Neural cell (in vitro differentiated cells): ENCODE results near the gene DSEL.

Experiments
- CTCF ChIP-seq: fragments of 450-650 bp; IDR thresholded peaks from 2 replicates; pipeline ENCODE4 v1.5.1; 2014; ENCODE audit warnings: antibody characterized with exemption, mild to moderate bottlenecking, moderate library complexity; ENCODE audit not compliant: poor library complexity, severe bottlenecking
- EP300 ChIP-seq: fragments of 450-650 bp; conservative IDR thresholded peaks from 2 replicates; pipeline ENCODE4 v1.6.1; 2014; ENCODE audit warnings: antibody characterized with exemption, mild to moderate bottlenecking, moderate library complexity; ENCODE audit not compliant: poor library complexity, severe bottlenecking
- EZH2 ChIP-seq: fragments of 200-600, 300-800 bp; shearing (Covaris generic), sonication (generic); IDR thresholded peaks from 2 replicates; pipeline ENCODE4 v1.6.1; 2014; ENCODE audit warnings: antibody characterized with exemption, low read length, borderline replicate concordance, mild to moderate bottlenecking; ENCODE audit not compliant: insufficient read depth, poor library complexity, severe bottlenecking
- MXI1 ChIP-seq: fragments of 450-650 bp; conservative IDR thresholded peaks from 2 replicates; pipeline ENCODE4 v1.6.1; 2014; ENCODE audit warnings: antibody characterized with exemption, mild to moderate bottlenecking; ENCODE audit not compliant: poor library complexity, severe bottlenecking
- POLR2AphosphoS5 ChIP-seq: IDR thresholded peaks from 2 replicates; pipeline ENCODE4 v1.6.1; 2012
- RAD21 ChIP-seq: fragments of 450-650 bp; conservative IDR thresholded peaks from 2 replicates; pipeline ENCODE4 v1.6.1; 2014; ENCODE audit warnings: antibody characterized with exemption, mild to moderate bottlenecking, moderate library complexity
- REST ChIP-seq: IDR thresholded peaks from 2 replicates; pipeline ENCODE4 v1.6.1; 2012; ENCODE audit warnings: borderline replicate concordance
- SMC3 ChIP-seq: fragments of 450-650 bp; conservative IDR thresholded peaks from 2 replicates; pipeline ENCODE4 v1.6.1; 2014; ENCODE audit warnings: antibody characterized with exemption, mild to moderate bottlenecking, moderate library complexity; ENCODE audit not compliant: poor library complexity
- TAF1 ChIP-seq: IDR thresholded peaks from 2 replicates; pipeline ENCODE4 v1.6.1; 2012; ENCODE audit warnings: low read depth

DNA sequence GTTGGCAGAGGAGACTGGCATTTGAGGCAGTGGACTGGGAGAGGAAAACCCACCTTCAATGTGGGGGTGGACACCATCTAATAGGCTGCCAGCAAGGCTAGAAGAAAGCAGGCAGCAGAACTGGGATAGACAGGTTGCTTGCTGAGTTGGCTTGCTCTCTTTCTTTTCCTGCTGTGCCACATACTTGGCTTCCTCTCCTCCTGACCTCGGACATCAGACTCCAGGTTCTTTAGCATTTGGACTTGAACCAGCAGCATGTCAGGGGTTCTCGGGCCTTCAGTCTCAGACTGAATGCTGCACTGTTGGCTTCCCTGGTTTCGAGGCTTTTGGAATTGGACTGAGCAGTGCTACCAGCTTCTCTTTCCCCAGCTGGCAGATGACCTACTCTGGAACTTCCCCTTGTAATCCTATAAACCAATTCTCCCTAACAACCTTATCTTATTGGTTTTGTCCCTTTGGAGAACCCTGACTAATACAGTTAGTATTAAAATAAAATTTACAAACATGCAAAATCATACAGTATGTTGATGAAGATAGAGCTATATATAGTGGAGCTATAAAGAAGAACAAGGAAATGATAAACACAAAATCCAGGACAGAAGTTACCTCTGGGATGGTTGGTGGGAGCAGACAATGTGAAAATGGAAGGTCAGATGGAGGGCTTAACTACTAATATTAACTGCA lies 15.9 kb downstream of the DSEL start:
- TF ChIP-seq EZH2 (no peak), CTCF (no peak), TAF1 (no peak), SMC3 (no peak), EP300 (no peak), POLR2AphosphoS5 (no peak), RAD21 (no peak), REST (no peak), MXI1 (no peak)
